IMR-90 (cell line): ENCODE results near the gene MACROD1. TPM values are rescaled to one million over a fixed set of nuclear protein-coding genes. Genes with fewer than 3 reads are reported as not detected.

Experiments used
- ATAC-seq: fragments of 200-7000 bp; cut with Tn5 transposase; 2 replicates; pipeline ENCODE4 v1.9.1; 2020; ENCODE audit warnings: low read depth, mild to moderate bottlenecking, moderate library complexity
- BruUV-seq: library from RNA; stranded (reverse); fragments of 400-500 nt; replicated peaks from 2 replicates; lab custom pipeline; 2021; lab: Mats Ljungman, UMichigan
- CTCF ChIA-PET: fragments of 300-600 bp; formaldehyde crosslinking; extraction: SDS; loops from one replicate; lab custom pipeline; 2021; ENCODE audit warnings: antibody characterized with exemption; lab: Yijun Ruan, JAX
- POLR2A ChIA-PET: fragments of 300-600 bp; sonication (Branson Sonifier 250); formaldehyde crosslinking; loops from one replicate; lab custom pipeline; 2022; ENCODE audit warnings: antibody characterized with exemption; ENCODE audit not compliant: unreplicated experiment; lab: Charles Lee
- DNase-seq: peaks from one replicate; pipeline ENCODE4 v3.0.0; 2013
- H2AFZ ChIP-seq: replicated peaks from 2 replicates; pipeline ENCODE3; 2013; ENCODE audit warnings: low read length, mild to moderate bottlenecking; ENCODE audit not compliant: poor library complexity
- H2AK5ac ChIP-seq: 2 replicates; pipeline ENCODE4 v1.6.1; 2013; ENCODE audit warnings: low read depth, low read length, inconsistent platforms
- H2AK9ac ChIP-seq: replicated peaks from 2 replicates; pipeline ENCODE3; 2013; ENCODE audit warnings: mild to moderate bottlenecking, low read depth, low read length, moderate library complexity; ENCODE audit not compliant: poor library complexity
- H2BK120ac ChIP-seq: 2 replicates; pipeline ENCODE4 v1.6.1; 2013; ENCODE audit warnings: low read depth, low read length, inconsistent platforms
- H2BK15ac ChIP-seq: 3 replicates; pipeline ENCODE4 v1.6.1; 2013; ENCODE audit warnings: low read depth, low read length, inconsistent platforms
- H2BK20ac ChIP-seq: 2 replicates; pipeline ENCODE4 v1.6.1; 2013; ENCODE audit warnings: low read depth, mild to moderate bottlenecking, inconsistent platforms, low read length, moderate library complexity
- H2BK5ac ChIP-seq: 2 replicates; pipeline ENCODE4 v1.6.1; 2013; ENCODE audit warnings: mild to moderate bottlenecking, low read depth, low read length, inconsistent platforms; ENCODE audit not compliant: poor library complexity, severe bottlenecking
- H3K14ac ChIP-seq: replicated peaks from 2 replicates; pipeline ENCODE4 v1.6.1; 2013; ENCODE audit warnings: low read depth, low read length, inconsistent platforms
- H3K18ac ChIP-seq: 2 replicates; pipeline ENCODE4 v1.6.1; 2013; ENCODE audit warnings: low read depth, low read length, control low read depth
- H3K23ac ChIP-seq: 2 replicates; pipeline ENCODE4 v1.6.1; 2013; ENCODE audit warnings: low read depth, low read length, inconsistent platforms
- H3K27ac ChIP-seq: 2 replicates; pipeline ENCODE4 v1.5.1; 2013; ENCODE audit warnings: mild to moderate bottlenecking, control low read depth, low read length; ENCODE audit not compliant: insufficient read depth
- H3K27me3 ChIP-seq: 2 replicates; pipeline ENCODE4 v1.6.1; 2013; ENCODE audit warnings: low read length; ENCODE audit not compliant: control insufficient read depth, insufficient read depth
- H3K36me3 ChIP-seq: 2 replicates; pipeline ENCODE4 v1.6.1; 2013; ENCODE audit warnings: low read length, mixed read lengths; ENCODE audit not compliant: control insufficient read depth, insufficient read depth
- H3K4ac ChIP-seq: 2 replicates; pipeline ENCODE4 v1.6.1; 2013; ENCODE audit warnings: low read depth, low read length, inconsistent platforms
- H3K4me1 ChIP-seq: 2 replicates; pipeline ENCODE4 v1.6.1; 2013; ENCODE audit warnings: low read length, mixed read lengths; ENCODE audit not compliant: control insufficient read depth, insufficient read depth
- H3K4me2 ChIP-seq: 2 replicates; pipeline ENCODE4 v1.6.1; 2013; ENCODE audit warnings: low read depth, mild to moderate bottlenecking, control low read depth, low read length, moderate library complexity
- H3K4me3 ChIP-seq: 2 replicates; pipeline ENCODE4 v1.5.1; 2013; ENCODE audit warnings: low read depth, mild to moderate bottlenecking, control low read depth, low read length, moderate library complexity; ENCODE audit not compliant: insufficient read depth
- H3K56ac ChIP-seq: 2 replicates; pipeline ENCODE4 v1.6.1; 2013; ENCODE audit warnings: low read length, inconsistent platforms; ENCODE audit not compliant: insufficient read depth; ENCODE audit errors: extremely low read depth
- H3K79me1 ChIP-seq, 2 experiments: 2 replicates each; pipeline ENCODE4 v1.6.1; 2013; ENCODE audit warnings: low read length in 2 of 2, inconsistent platforms in 1 of 2, low read depth in 1 of 2
- H3K9ac ChIP-seq: 2 replicates; pipeline ENCODE4 v1.6.1; 2013; ENCODE audit warnings: low read depth, low read length, control low read depth
- H3K9me1 ChIP-seq: 2 replicates; pipeline ENCODE4 v1.6.1; 2013; ENCODE audit warnings: low read length, inconsistent platforms; ENCODE audit not compliant: insufficient read depth
- H3K9me3 ChIP-seq: 2 replicates; pipeline ENCODE4 v1.6.1; 2013; ENCODE audit warnings: low read length; ENCODE audit not compliant: control insufficient read depth, insufficient read depth
- H4K20me1 ChIP-seq: 2 replicates; pipeline ENCODE4 v1.6.1; 2013; ENCODE audit warnings: low read length, inconsistent platforms; ENCODE audit not compliant: insufficient read depth
- H4K5ac ChIP-seq: 2 replicates; pipeline ENCODE4 v1.6.1; 2013; ENCODE audit warnings: mild to moderate bottlenecking, low read depth, low read length, control low read depth
- H4K8ac ChIP-seq, 2 experiments: 2 replicates each; pipeline ENCODE4 v1.6.1; 2013; ENCODE audit warnings: low read depth in 2 of 2, low read length in 2 of 2, control low read depth in 1 of 2, inconsistent platforms in 1 of 2
- H4K91ac ChIP-seq: 2 replicates; pipeline ENCODE4 v1.6.1; 2013; ENCODE audit warnings: low read depth, low read length, inconsistent platforms; ENCODE audit not compliant: insufficient read depth
- BHLHE40 ChIP-seq: fragments of 150-350 bp; IDR thresholded peaks from 2 replicates; pipeline ENCODE4 v1.6.1; 2016; ENCODE audit warnings: mild to moderate bottlenecking, low read depth, low read length
- CEBPB ChIP-seq: IDR thresholded peaks from 2 replicates; pipeline ENCODE4 v1.6.1; 2012; ENCODE audit warnings: low read depth, low read length, improper control_type of control experiment
- CHD1 ChIP-seq: IDR thresholded peaks from 2 replicates; pipeline ENCODE4 v1.6.1; 2012; ENCODE audit warnings: low read depth, low read length, improper control_type of control experiment
- CTCF ChIP-seq: conservative IDR thresholded peaks from 2 replicates; pipeline ENCODE4 v1.5.1; 2012; ENCODE audit warnings: mild to moderate bottlenecking, low read depth, low read length, improper control_type of control experiment
- FOS ChIP-seq: fragments of 150-350 bp; IDR thresholded peaks from 2 replicates; pipeline ENCODE4 v1.6.1; 2016; ENCODE audit warnings: low read depth, low read length
- MAFK ChIP-seq: IDR thresholded peaks from 2 replicates; pipeline ENCODE4 v1.6.1; 2012; ENCODE audit warnings: low read depth, low read length, improper control_type of control experiment
- MAZ ChIP-seq: IDR thresholded peaks from 2 replicates; pipeline ENCODE4 v1.6.1; 2012; ENCODE audit warnings: low read depth, mild to moderate bottlenecking, low read length, improper control_type of control experiment, moderate library complexity, borderline replicate concordance
- MXI1 ChIP-seq: IDR thresholded peaks from 2 replicates; pipeline ENCODE4 v1.6.1; 2012; ENCODE audit warnings: low read depth, mild to moderate bottlenecking, low read length, moderate library complexity, borderline replicate concordance
- NFE2L2 ChIP-seq: fragments of 150-350 bp; IDR thresholded peaks from 2 replicates; pipeline ENCODE4 v1.6.1; 2016; ENCODE audit warnings: low read depth, mild to moderate bottlenecking, low read length
- POLR2A ChIP-seq: IDR thresholded peaks from 2 replicates; pipeline ENCODE4 v1.6.1; 2012; ENCODE audit warnings: mild to moderate bottlenecking, low read depth, low read length
- RAD21 ChIP-seq: IDR thresholded peaks from 2 replicates; pipeline ENCODE4 v1.6.1; 2012; ENCODE audit warnings: low read length, improper control_type of control experiment
- RCOR1 ChIP-seq: IDR thresholded peaks from 2 replicates; pipeline ENCODE4 v1.6.1; 2012; ENCODE audit warnings: mild to moderate bottlenecking, low read length, improper control_type of control experiment; ENCODE audit not compliant: insufficient replicate concordance
- RFX5 ChIP-seq: IDR thresholded peaks from 2 replicates; pipeline ENCODE4 v1.8.0; 2012; ENCODE audit warnings: low read depth, mild to moderate bottlenecking, low read length, moderate library complexity
- SMC3 ChIP-seq: fragments of 150-350 bp; IDR thresholded peaks from 2 replicates; pipeline ENCODE4 v1.6.1; 2016; ENCODE audit warnings: low read depth, mild to moderate bottlenecking, antibody characterized with exemption, low read length, moderate library complexity
- USF2 ChIP-seq: fragments of 150-350 bp; IDR thresholded peaks from 2 replicates; pipeline ENCODE4 v1.6.1; 2017; ENCODE audit warnings: mild to moderate bottlenecking, antibody characterized with exemption, low read length, low read depth
- WGBS, 2 experiments: methylation state at CpG; one replicate each; pipeline versions ENCODE4 v1.1.5 to v1.1.7; 2013; ENCODE audit warnings: missing lambda C conversion rate in 2 of 2; ENCODE audit not compliant: insufficient read length in 1 of 2; ENCODE audit errors: extremely low coverage in 2 of 2; 5-methylcytosine and 5-hydroxymethylcytosine counted together
- dilution Hi-C: fragments of 300-500 bp; cut with HindIII; formaldehyde crosslinking; loops from one replicate; pipeline ENCODE4 v1.14.3; 2018; ENCODE audit warnings: low sequenced_read_pairs; ENCODE audit not compliant: unreplicated experiment
- in situ Hi-C: fragments of 300-500 bp; cut with MboI; formaldehyde crosslinking; loops from 3 replicates; pipeline ENCODE4 v1.14.3; 2019; ENCODE audit warnings: low sequenced_read_pairs, inconsistent platforms, mixed read lengths
- intact Hi-C: fragments of 100-400 bp; cut with micrococcal nuclease; formaldehyde crosslinking; loops from 2 replicates; pipeline ENCODE4 v1.10.0; 2022
- polyA plus RNA-seq, 3 experiments: library from polyadenylated mRNA; depleted of rRNA; stranded (reverse); fragments of >200 nt; gene quantifications; 2 replicates each; pipeline ENCODE4 v1.2.3, GENCODE V29; 2012; ENCODE audit warnings: low replicate concordance in 1 of 3
- total RNA-seq: library from RNA; depleted of rRNA; stranded (reverse); fragments of >200 nt; gene quantifications from 2 replicates; pipeline ENCODE4 v1.2.3, GENCODE V29; 2012

The MACROD1 gene
- total and polyA plus RNA-seq, 2 of the 4 experiments (the other 2 are of a cell fraction), result 2.5 to 9.3 TPM

GRCh38 chr11:64069401-64070313 lies 96.3 kb downstream of the MACROD1 start:
- Histone ChIP-seq H4K8ac (no peak overlapping the region), H4K91ac (no peak overlapping the region), H2BK15ac (no peak overlapping the region), H3K4me2 (no peak overlapping the region), H2BK120ac (no peak overlapping the region), H3K79me1 (no peaks in the 10 kb centered on the region), H3K56ac (no peak overlapping the region), H2BK20ac (no peak overlapping the region), H3K9me1 (no peaks in the 10 kb centered on the region), H3K27me3 (peaks cover 5% of the 10 kb centered on the region; the same call in 1 of the 2 replicates), H2AK9ac (no peak overlapping the region), H3K27ac (no peak overlapping the region), H3K4me3 (no peak overlapping the region), H3K4ac (no peak overlapping the region), H3K9me3 (no peaks in the 10 kb centered on the region), H3K36me3 (no peaks in the 10 kb centered on the region), H3K18ac (no peak overlapping the region), H4K5ac (no peak overlapping the region), H3K4me1 (no peaks in the 10 kb centered on the region), H3K9ac (no peak overlapping the region), H4K20me1 (peaks cover 3% of the 10 kb centered on the region), H3K23ac (no peak overlapping the region), H2AFZ (no peak overlapping the region), H2BK5ac (no peak overlapping the region), H2AK5ac (no peak overlapping the region), H3K14ac (no peak overlapping the region)
- in situ Hi-C loops (no loop called here), dilution Hi-C loops (no loop called here), intact Hi-C loops (no loop called here)
- WGBS, 2 experiments, result 79% methylated on average over 13 of the region's 23 CpGs; no CpG with 5 or more reads in 1 of the 2 experiments
- CTCF ChIA-PET, result no interaction called here
- POLR2A ChIA-PET, result no interaction called here
- ATAC-seq, result no peak
- DNase-seq, result no peak
- no TSS peak for BruUV-seq
- TF ChIP-seq POLR2A (no peak), RCOR1 (no peak), RAD21 (no peak), BHLHE40 (no peak), SMC3 (no peak), CTCF (no peak), RFX5 (no peak), USF2 (no peak), MAFK (no peak), MAZ (no peak), NFE2L2 (no peak), FOS (no peak), CEBPB (no peak), MXI1 (no peak), CHD1 (no peak)
